Stimulated activated effector memory CD8-positive, alpha-beta T cell treated with anti-CD3 and anti-CD28 coated beads, Interleukin-12 subunit alpha, Interleukin-12 subunit beta, amount 100 ng/mL, for 72 hours (primary cell): Measurements from ENCODE around the gene MPHOSPH9.

Source experiments
- ATAC-seq: fragments of 150-1000 bp; cut with Tn5 transposase; 2 replicates; pipeline ENCODE4 v1.10.0; 2021
- DNase-seq, 2 donors: peaks; one replicate each; pipeline ENCODE4 v3.0.0; 2021 to 2022; ENCODE audit warnings: low spot score in 2 of 2
- H3K27ac Mint-ChIP-seq: one replicate; pipeline ENCODE4 v1.8.0; 2022; ENCODE audit warnings: mild to moderate bottlenecking, mixed read lengths
- H3K36me3 Mint-ChIP-seq: one replicate; pipeline ENCODE4 v1.8.0; 2022; ENCODE audit warnings: mild to moderate bottlenecking, mixed read lengths
- H3K4me1 Mint-ChIP-seq: one replicate; pipeline ENCODE4 v1.8.0; 2022; ENCODE audit warnings: mixed read lengths
- H3K4me3 Mint-ChIP-seq: one replicate; pipeline ENCODE4 v1.8.0; 2022; ENCODE audit warnings: mild to moderate bottlenecking, mixed read lengths
- H3K9me3 Mint-ChIP-seq: one replicate; pipeline ENCODE4 v1.8.0; 2022; ENCODE audit warnings: mixed read lengths

Gene MPHOSPH9

GRCh38 chr12:123232807-123233504 lies at the start of gene MPHOSPH9, which contains the start of gene MTRFR:
Gene MPHOSPH9, minus strand, starts transcription at chr12:123233141. Its CDS starts 2,777 bp downstream, at chr12:123230364.
Gene MTRFR, plus strand, starts transcription at chr12:123233436. Its CDS starts 20,239 bp downstream, at chr12:123253675.
- peak within 1 kb of the TSS; percentile 98 for H3K27ac Mint-ChIP-seq
- peaks cover 67% of the 10 kb centered on the region for H3K4me1 Mint-ChIP-seq
- ATAC-seq (peak; percentile 95), DNase-seq (peak; percentile 89 to 98)
- H3K4me3 Mint-ChIP-seq: peak within 1 kb of the TSS; percentile 99
- H3K9me3 Mint-ChIP-seq: no peaks in the 10 kb centered on the region
- peaks cover 56% of the 10 kb centered on the region for H3K36me3 Mint-ChIP-seq

GRCh38 chr12:123282111-123282510 lies 49.2 kb upstream of the MPHOSPH9 start:
- H3K4me3 Mint-ChIP-seq: no peak overlapping the region
- H3K27ac Mint-ChIP-seq: peak overlapping the region; percentile 6
- H3K9me3 Mint-ChIP-seq: no peaks in the 10 kb centered on the region
- DNase-seq: no peak
- ATAC-seq: no peak
- no peaks in the 10 kb centered on the region for H3K36me3 Mint-ChIP-seq
- H3K4me1 Mint-ChIP-seq: peaks cover 7% of the 10 kb centered on the region

- H3K27ac Mint-ChIP-seq: no peak overlapping the region
- no peak overlapping the region for H3K4me3 Mint-ChIP-seq
- peaks cover 7% of the 10 kb centered on the region for H3K4me1 Mint-ChIP-seq
- ATAC-seq (no peak), DNase-seq (no peak)
- H3K9me3 Mint-ChIP-seq: no peaks in the 10 kb centered on the region
- H3K36me3 Mint-ChIP-seq: no peaks in the 10 kb centered on the region
Measured at GRCh38 chr12:123280971-123281370, 48.0 kb upstream of the MPHOSPH9 start.

GRCh38 chr12:123278101-123278627 lies 45.2 kb upstream of the MPHOSPH9 start:
- no peak for DNase-seq

GRCh38 chr12:123273166-123273565 lies 40.2 kb upstream of the MPHOSPH9 start:
- peaks cover 20% of the 10 kb centered on the region for H3K4me1 Mint-ChIP-seq
- no peaks in the 10 kb centered on the region for H3K36me3 Mint-ChIP-seq
- DNase-seq (no peak), ATAC-seq (no peak)
- peak overlapping the region; percentile 45 for H3K4me3 Mint-ChIP-seq
- no peaks in the 10 kb centered on the region for H3K9me3 Mint-ChIP-seq
- no peak overlapping the region for H3K27ac Mint-ChIP-seq

More at GRCh38 chr12:123278101-123278627, 45.2 kb upstream of the MPHOSPH9 start:
- peak overlapping the region; percentile 38 for H3K27ac Mint-ChIP-seq
- ATAC-seq: peak; percentile 96
- H3K9me3 Mint-ChIP-seq: no peaks in the 10 kb centered on the region
- no peak overlapping the region for H3K4me3 Mint-ChIP-seq
- H3K36me3 Mint-ChIP-seq: no peaks in the 10 kb centered on the region
- H3K4me1 Mint-ChIP-seq: peaks cover 7% of the 10 kb centered on the region

- DNase-seq: peak; percentile 71 to 83
- Mint-ChIP-seq H3K9me3 (no peaks in the 10 kb centered on the region), H3K4me3 (peak overlapping the region; percentile 75), H3K4me1 (peaks cover 20% of the 10 kb centered on the region), H3K27ac (no peak overlapping the region), H3K36me3 (no peaks in the 10 kb centered on the region)
- peak; percentile 87 for ATAC-seq
Measured at GRCh38 chr12:123271001-123271668, 38.2 kb upstream of the MPHOSPH9 start.

GRCh38 chr12:123270214-123271000 lies 37.5 kb upstream of the MPHOSPH9 start:
- Mint-ChIP-seq H3K9me3 (no peaks in the 10 kb centered on the region), H3K36me3 (no peaks in the 10 kb centered on the region), H3K4me3 (peak overlapping the region; percentile 75), H3K27ac (peak overlapping the region; percentile 70), H3K4me1 (peaks cover 20% of the 10 kb centered on the region)
- peak in 1 of 2 donors; percentile 71 for DNase-seq
- peak; percentile 26 for ATAC-seq

- H3K27ac Mint-ChIP-seq: peak overlapping the region; percentile 70
- H3K4me1 Mint-ChIP-seq: peaks cover 20% of the 10 kb centered on the region
- DNase-seq: no peak
- H3K36me3 Mint-ChIP-seq: peaks cover under 1% of the 10 kb centered on the region
- H3K9me3 Mint-ChIP-seq: no peaks in the 10 kb centered on the region
- H3K4me3 Mint-ChIP-seq: peak overlapping the region; percentile 75
- ATAC-seq: no peak
Measured at GRCh38 chr12:123269896-123270213, 36.9 kb upstream of the MPHOSPH9 start.

GRCh38 chr12:123269395-123269892 lies 36.5 kb upstream of the MPHOSPH9 start:
- H3K27ac Mint-ChIP-seq: peak overlapping the region; percentile 70
- peaks cover 4% of the 10 kb centered on the region for H3K36me3 Mint-ChIP-seq
- H3K9me3 Mint-ChIP-seq: no peaks in the 10 kb centered on the region
- H3K4me3 Mint-ChIP-seq: peak overlapping the region; percentile 75
- H3K4me1 Mint-ChIP-seq: peaks cover 24% of the 10 kb centered on the region
- DNase-seq (peak in 1 of 2 donors; percentile 61), ATAC-seq (no peak)

- H3K9me3 Mint-ChIP-seq: no peaks in the 10 kb centered on the region
- no peak overlapping the region for H3K27ac Mint-ChIP-seq
- peak overlapping the region; percentile 75 for H3K4me3 Mint-ChIP-seq
- peaks cover 6% of the 10 kb centered on the region for H3K36me3 Mint-ChIP-seq
- DNase-seq: no peak
- no peak for ATAC-seq
- peaks cover 25% of the 10 kb centered on the region for H3K4me1 Mint-ChIP-seq
Measured at GRCh38 chr12:123268850-123269249, 35.9 kb upstream of the MPHOSPH9 start.

GRCh38 chr12:123267991-123268843 lies 35.3 kb upstream of the MPHOSPH9 start:
- peak overlapping the region; percentile 54 for H3K27ac Mint-ChIP-seq
- ATAC-seq (no peak), DNase-seq (no peak)
- peaks cover 6% of the 10 kb centered on the region for H3K36me3 Mint-ChIP-seq
- peaks cover 25% of the 10 kb centered on the region for H3K4me1 Mint-ChIP-seq
- no peak overlapping the region for H3K4me3 Mint-ChIP-seq
- no peaks in the 10 kb centered on the region for H3K9me3 Mint-ChIP-seq

- peaks cover 13% of the 10 kb centered on the region for H3K36me3 Mint-ChIP-seq
Measured at GRCh38 chr12:123267335-123267920, 34.5 kb upstream of the MPHOSPH9 start.

GRCh38 chr12:123266679-123267277 lies 33.8 kb upstream of the MPHOSPH9 start:
- DNase-seq (no peak), ATAC-seq (no peak)
- H3K36me3 Mint-ChIP-seq: peaks cover 17% of the 10 kb centered on the region
- no peak overlapping the region for H3K4me3 Mint-ChIP-seq
- peak overlapping the region; percentile 54 for H3K27ac Mint-ChIP-seq
- peaks cover 25% of the 10 kb centered on the region for H3K4me1 Mint-ChIP-seq
- no peaks in the 10 kb centered on the region for H3K9me3 Mint-ChIP-seq

More at GRCh38 chr12:123267335-123267920, 34.5 kb upstream of the MPHOSPH9 start:
- Mint-ChIP-seq H3K9me3 (no peaks in the 10 kb centered on the region), H3K4me1 (peaks cover 25% of the 10 kb centered on the region), H3K27ac (peak overlapping the region; percentile 54), H3K4me3 (no peak overlapping the region)
- no peak for ATAC-seq
- no peak for DNase-seq
